ENCODE data around the gene ABCA4.

Gene ABCA4

GRCh38 chr1:94122201-94122970 is 1.4 kb upstream of the ABCA4 start:
- no peak for DNase-seq (ENCODE audit: low spot score)

GRCh38 chr1:94121411-94121821 is 468 bp upstream of the ABCA4 start:
- no peak for DNase-seq (ENCODE audit: low spot score)

GRCh38 chr1:94120570-94120901 is 412 bp downstream of the ABCA4 start:
- DNase-seq (ENCODE audit: low spot score) = no peak

- DNase-seq (ENCODE audit: low spot score) = no peak
Observed at GRCh38 chr1:94119796-94120569, 965 bp downstream of the ABCA4 start.

- DNase-seq (ENCODE audit: low spot score) = no peak
Observed at GRCh38 chr1:94119306-94119705, 1.6 kb downstream of the ABCA4 start.

GRCh38 chr1:94118471-94118870 is 2.5 kb downstream of the ABCA4 start:
- DNase-seq (ENCODE audit: low spot score) = no peak

GRCh38 chr1:94118013-94118412 is 2.9 kb downstream of the ABCA4 start:
- no peak for DNase-seq (ENCODE audit: low spot score)

GRCh38 chr1:94117259-94117851 is 3.6 kb downstream of the ABCA4 start:
- no peak for DNase-seq (ENCODE audit: low spot score)

GRCh38 chr1:94115900-94116436 is 5.0 kb downstream of the ABCA4 start:
- DNase-seq (ENCODE audit: low spot score) = no peak

- DNase-seq (ENCODE audit: low spot score) = no peak
Observed at GRCh38 chr1:94115254-94115899, 5.6 kb downstream of the ABCA4 start.

- no peak for DNase-seq (ENCODE audit: low spot score)
Observed at GRCh38 chr1:94113589-94114226, 7.2 kb downstream of the ABCA4 start.

GRCh38 chr1:94111879-94112278 is 9.1 kb downstream of the ABCA4 start:
- no peak for DNase-seq (ENCODE audit: low spot score)

GRCh38 chr1:94110946-94111740 is 9.8 kb downstream of the ABCA4 start:
- no peak for DNase-seq (ENCODE audit: low spot score)

GRCh38 chr1:94110021-94110761 is 10.8 kb downstream of the ABCA4 start:
- no peak for DNase-seq (ENCODE audit: low spot score)

GRCh38 chr1:94109478-94109877 is 11.5 kb downstream of the ABCA4 start:
- DNase-seq (ENCODE audit: low spot score) = no peak

- no peak for DNase-seq (ENCODE audit: low spot score)
Observed at GRCh38 chr1:94107141-94107540, 13.8 kb downstream of the ABCA4 start.

GRCh38 chr1:94106716-94107115 is 14.2 kb downstream of the ABCA4 start:
- DNase-seq (ENCODE audit: low spot score) = no peak

GRCh38 chr1:94105957-94106529 is 14.9 kb downstream of the ABCA4 start:
- DNase-seq (ENCODE audit: low spot score) = no peak

GRCh38 chr1:94105581-94105952 is 15.4 kb downstream of the ABCA4 start:
- no peak for DNase-seq (ENCODE audit: low spot score)

All from hematopoietic multipotent progenitor cell treated with erythropoietin and hydrocortisone succinate and interleukin-3 and kit ligand, for 17 days (in vitro differentiated cells).